K562 (cell line): Measurements from ENCODE around the gene SLC4A2. TPM values are rescaled to one million over a fixed set of nuclear protein-coding genes. Genes with fewer than 3 reads are reported as not detected.

Source experiments
- HEY1 ChIP-seq: fragments of 250-450 bp; sonication (Bioruptor Pico); IDR thresholded peaks from 2 replicates; pipeline ENCODE4 v1.5.0; 2020; ENCODE audit warnings: mild to moderate bottlenecking, moderate library complexity, borderline replicate concordance
- MAFK ChIP-seq: IDR thresholded peaks from 2 replicates; pipeline ENCODE4 v1.6.1; 2011; ENCODE audit warnings: low read length, improper control_type of control experiment
- MAZ ChIP-seq, 2 experiments: fragments of 450-650 bp in 1 of 2; sonication (generic) in 1 of 2; formaldehyde crosslinking; IDR thresholded peaks in 1 of 2; conservative IDR thresholded peaks in 1 of 2; 2 replicates each; pipeline versions ENCODE4 v1.4.0 to v1.5.0; 2020; ENCODE audit warnings: mild to moderate bottlenecking in 1 of 2, missing genetic modification reagents in 1 of 2
- MYC ChIP-seq, 2 experiments: fragments of 250-450 bp in 1 of 2; sonication (Bioruptor Pico) in 1 of 2; IDR thresholded peaks; 2 replicates each; pipeline versions ENCODE4 v1.5.1 to v1.6.1; 2012 to 2021; ENCODE audit warnings: low read depth in 2 of 2, borderline replicate concordance in 1 of 2, improper control_type of control experiment in 1 of 2, low read length in 1 of 2, mild to moderate bottlenecking in 1 of 2, moderate library complexity in 1 of 2
- PCBP1 ChIP-seq: fragments of 200-400 bp; formaldehyde crosslinking; IDR thresholded peaks from 2 replicates; pipeline ENCODE4 v1.6.1; 2018; ENCODE audit warnings: mild to moderate bottlenecking, low read depth, low read length; ENCODE audit not compliant: poor library complexity, severe bottlenecking
- POLR2G ChIP-seq: fragments of 200-400 bp; formaldehyde crosslinking; IDR thresholded peaks from 2 replicates; pipeline ENCODE4 v1.6.1; 2017; ENCODE audit warnings: low read depth, mild to moderate bottlenecking, antibody characterized with exemption, low read length, moderate library complexity
- RAD21 ChIP-seq, 2 experiments: fragments of 250-450 bp in 1 of 2; fragments of 450-650 bp in 1 of 2; sonication (Bioruptor Pico) in 1 of 2; formaldehyde crosslinking in 1 of 2; IDR thresholded peaks in 1 of 2; conservative IDR thresholded peaks in 1 of 2; 2 replicates each; pipeline versions ENCODE4 v1.4.0 to v1.8.0; 2020 to 2022; ENCODE audit warnings: mild to moderate bottlenecking in 2 of 2, moderate library complexity in 1 of 2
- RBFOX2 ChIP-seq: fragments of 200-400 bp; formaldehyde crosslinking; IDR thresholded peaks from 2 replicates; pipeline ENCODE4 v1.6.1; 2017; ENCODE audit warnings: low read depth, mild to moderate bottlenecking, low read length, moderate library complexity
- RFX5 ChIP-seq: IDR thresholded peaks from 2 replicates; pipeline ENCODE4 v1.6.1; 2011; ENCODE audit warnings: low read depth, mild to moderate bottlenecking, improper control_type of control experiment, low read length
- SMARCA5 ChIP-seq: fragments of 450-650 bp; IDR thresholded peaks from 2 replicates; pipeline ENCODE4 v1.6.1; 2016
- TAF15 ChIP-seq: fragments of 200-400 bp; formaldehyde crosslinking; IDR thresholded peaks from 2 replicates; pipeline ENCODE4 v1.6.1; 2017; ENCODE audit warnings: mild to moderate bottlenecking, low read depth, low read length, moderate library complexity
- ZNF583 ChIP-seq: fragments of 250-450 bp; sonication (Bioruptor Pico); IDR thresholded peaks from 2 replicates; pipeline ENCODE4 v1.4.0; 2020
- polyA plus RNA-seq, 8 experiments: library from polyadenylated mRNA; depleted of rRNA in 4 of 8; stranded (reverse) in 5 of 8; unstranded in 3 of 8; fragments of >200 nt; fragmentation: Nextera tagmentation in 2 of 8; fragmentation: Illumina TruSeq in 1 of 8; extraction: Ambion mirVana in 2 of 8; extraction: Trizol in 1 of 8; gene quantifications; 2 replicates each; pipeline versions ENCODE4 v1.2.1 to v1.2.3, GENCODE V29; 2011 to 2014; ENCODE audit warnings: inconsistent platforms in 1 of 8, missing spikeins in 1 of 8
- total RNA-seq, 7 experiments: library from RNA; depleted of rRNA in 6 of 7; stranded (reverse); fragments of >200 nt in 6 of 7; fragmentation: Illumina TruSeq in 2 of 7; extraction: Trizol in 2 of 7; gene quantifications; 2 replicates each; pipeline versions ENCODE4 v1.2.1 to v1.2.3, GENCODE V29; 2011 to 2021; ENCODE audit warnings: low replicate concordance in 1 of 7
- TF ChIP-seq, protein P1 (sequence below): IDR thresholded peaks from 2 replicates; pipeline ENCODE4 v1.6.1; 2011; ENCODE audit warnings: borderline replicate concordance, low read depth, mild to moderate bottlenecking, moderate library complexity, low read length; ENCODE audit not compliant: insufficient read depth, poor library complexity, severe bottlenecking
- TF ChIP-seq, protein P2 (sequence below): fragments of 250-450 bp; sonication (Bioruptor Pico); IDR thresholded peaks from 2 replicates; pipeline ENCODE4 v1.8.0; 2021; ENCODE audit warnings: borderline replicate concordance, mild to moderate bottlenecking, moderate library complexity; ENCODE audit not compliant: poor library complexity, severe bottlenecking
- TF ChIP-seq, protein P3 (sequence below): sonication (generic); formaldehyde crosslinking; IDR thresholded peaks from 2 replicates; pipeline ENCODE4 v1.8.0; 2022; ENCODE audit warnings: missing genetic modification reagents, mild to moderate bottlenecking, moderate library complexity, borderline replicate concordance
- TF ChIP-seq, protein P4 (sequence below), 3 experiments: IDR thresholded peaks in 2 of 3; conservative IDR thresholded peaks in 1 of 3; 2 replicates each; pipeline ENCODE4 v1.5.1; 2011 to 2012; ENCODE audit warnings: low read length in 3 of 3, mild to moderate bottlenecking in 3 of 3, control low read depth in 2 of 3, improper control_type of control experiment in 1 of 3, inconsistent platforms in 1 of 3, low read depth in 1 of 3, mixed read lengths in 1 of 3, moderate library complexity in 1 of 3; ENCODE audit not compliant: insufficient read depth in 2 of 3

Gene SLC4A2
- total and polyA plus RNA-seq, 9 of the 15 experiments (the other 6 are each of a cell fraction or from before 2014, with no cell fraction given) = 11.4 to 375 (median 130) TPM

DNA sequence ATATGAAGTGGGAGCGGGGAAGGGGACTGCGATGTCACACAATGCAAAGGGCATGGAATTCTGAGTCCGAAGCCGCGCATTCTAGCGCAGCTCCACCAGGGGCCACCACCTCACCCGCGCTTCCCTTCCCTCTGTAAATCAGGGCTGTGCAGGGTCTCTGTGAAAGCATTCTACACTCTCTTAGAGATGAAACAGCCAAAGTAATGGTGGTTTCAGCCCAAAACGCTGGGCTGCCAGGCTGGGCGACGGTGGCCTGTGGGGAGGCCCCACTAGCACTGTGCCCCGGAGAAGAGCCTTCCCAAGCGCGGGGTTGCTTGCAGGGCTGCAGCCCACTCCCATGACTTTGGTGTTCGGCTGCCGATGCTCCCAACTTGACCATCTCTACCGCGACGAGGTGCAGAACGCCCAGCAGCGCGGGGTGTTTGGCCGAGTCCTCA, 46.5 kb upstream of the SLC4A2 start (continued):
- TF ChIP-seq, protein P1, sequence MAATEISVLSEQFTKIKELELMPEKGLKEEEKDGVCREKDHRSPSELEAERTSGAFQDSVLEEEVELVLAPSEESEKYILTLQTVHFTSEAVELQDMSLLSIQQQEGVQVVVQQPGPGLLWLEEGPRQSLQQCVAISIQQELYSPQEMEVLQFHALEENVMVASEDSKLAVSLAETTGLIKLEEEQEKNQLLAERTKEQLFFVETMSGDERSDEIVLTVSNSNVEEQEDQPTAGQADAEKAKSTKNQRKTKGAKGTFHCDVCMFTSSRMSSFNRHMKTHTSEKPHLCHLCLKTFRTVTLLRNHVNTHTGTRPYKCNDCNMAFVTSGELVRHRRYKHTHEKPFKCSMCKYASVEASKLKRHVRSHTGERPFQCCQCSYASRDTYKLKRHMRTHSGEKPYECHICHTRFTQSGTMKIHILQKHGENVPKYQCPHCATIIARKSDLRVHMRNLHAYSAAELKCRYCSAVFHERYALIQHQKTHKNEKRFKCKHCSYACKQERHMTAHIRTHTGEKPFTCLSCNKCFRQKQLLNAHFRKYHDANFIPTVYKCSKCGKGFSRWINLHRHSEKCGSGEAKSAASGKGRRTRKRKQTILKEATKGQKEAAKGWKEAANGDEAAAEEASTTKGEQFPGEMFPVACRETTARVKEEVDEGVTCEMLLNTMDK = peak; percentile 32
- no peak for TF ChIP-seq SMARCA5
- TF ChIP-seq RBFOX2 = 0 out of 2 replicates have a peak, but pooled peaks have one; percentile 48
- TF ChIP-seq, protein P2, sequence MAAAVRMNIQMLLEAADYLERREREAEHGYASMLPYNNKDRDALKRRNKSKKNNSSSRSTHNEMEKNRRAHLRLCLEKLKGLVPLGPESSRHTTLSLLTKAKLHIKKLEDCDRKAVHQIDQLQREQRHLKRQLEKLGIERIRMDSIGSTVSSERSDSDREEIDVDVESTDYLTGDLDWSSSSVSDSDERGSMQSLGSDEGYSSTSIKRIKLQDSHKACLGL (CRISPR knock-in tag) = no peak
- TF ChIP-seq TAF15 = no peak; the same call in 1 of the 2 replicates
- TF ChIP-seq ZNF583 (CRISPR knock-in tag) = 0 out of 2 replicates have a peak, but pooled peaks have one; percentile 17
- peak; percentile 38 for TF ChIP-seq PCBP1
- TF ChIP-seq MAFK = 0 out of 2 replicates have a peak, but pooled peaks have one; percentile 7
- TF ChIP-seq POLR2G = peak; percentile 18; the same call in 1 of the 2 replicates
- no peak for TF ChIP-seq RFX5
- TF ChIP-seq MAZ (CRISPR knock-in tag; conservative IDR thresholded peaks at IDR 0.05 in 1 of 2, IDR thresholded peaks at IDR 0.05 in 1 of 2) = peak in 1 of 2 experiments; percentile 51; a peak in 2 of 4 replicates
- no peak for TF ChIP-seq MYC (IDR thresholded peaks at IDR 0.05; ENCODE audit: low read depth, low read length)
- TF ChIP-seq MYC (CRISPR knock-in tag; IDR thresholded peaks at IDR 0.05; ENCODE audit: borderline replicate concordance, low read depth) = no peak
- TF ChIP-seq, protein P3, sequence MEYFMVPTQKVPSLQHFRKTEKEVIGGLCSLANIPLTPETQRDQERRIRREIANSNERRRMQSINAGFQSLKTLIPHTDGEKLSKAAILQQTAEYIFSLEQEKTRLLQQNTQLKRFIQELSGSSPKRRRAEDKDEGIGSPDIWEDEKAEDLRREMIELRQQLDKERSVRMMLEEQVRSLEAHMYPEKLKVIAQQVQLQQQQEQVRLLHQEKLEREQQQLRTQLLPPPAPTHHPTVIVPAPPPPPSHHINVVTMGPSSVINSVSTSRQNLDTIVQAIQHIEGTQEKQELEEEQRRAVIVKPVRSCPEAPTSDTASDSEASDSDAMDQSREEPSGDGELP (CRISPR knock-in tag) = peak; percentile 47; the same call in 1 of the 2 replicates
- TF ChIP-seq HEY1 = no peak
- TF ChIP-seq, protein P4, sequence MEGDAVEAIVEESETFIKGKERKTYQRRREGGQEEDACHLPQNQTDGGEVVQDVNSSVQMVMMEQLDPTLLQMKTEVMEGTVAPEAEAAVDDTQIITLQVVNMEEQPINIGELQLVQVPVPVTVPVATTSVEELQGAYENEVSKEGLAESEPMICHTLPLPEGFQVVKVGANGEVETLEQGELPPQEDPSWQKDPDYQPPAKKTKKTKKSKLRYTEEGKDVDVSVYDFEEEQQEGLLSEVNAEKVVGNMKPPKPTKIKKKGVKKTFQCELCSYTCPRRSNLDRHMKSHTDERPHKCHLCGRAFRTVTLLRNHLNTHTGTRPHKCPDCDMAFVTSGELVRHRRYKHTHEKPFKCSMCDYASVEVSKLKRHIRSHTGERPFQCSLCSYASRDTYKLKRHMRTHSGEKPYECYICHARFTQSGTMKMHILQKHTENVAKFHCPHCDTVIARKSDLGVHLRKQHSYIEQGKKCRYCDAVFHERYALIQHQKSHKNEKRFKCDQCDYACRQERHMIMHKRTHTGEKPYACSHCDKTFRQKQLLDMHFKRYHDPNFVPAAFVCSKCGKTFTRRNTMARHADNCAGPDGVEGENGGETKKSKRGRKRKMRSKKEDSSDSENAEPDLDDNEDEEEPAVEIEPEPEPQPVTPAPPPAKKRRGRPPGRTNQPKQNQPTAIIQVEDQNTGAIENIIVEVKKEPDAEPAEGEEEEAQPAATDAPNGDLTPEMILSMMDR (IDR thresholded peaks at IDR 0.05 in 2 of 3, conservative IDR thresholded peaks at IDR 0.05 in 1 of 3; ENCODE audit: insufficient read depth in 2 of 3, low read depth in 1 of 3, low read length in 3 of 3) = peak; percentile 80 to 86 (median 85)
- peak; percentile 64 to 76 for TF ChIP-seq RAD21 (CRISPR knock-in tag; conservative IDR thresholded peaks at IDR 0.05 in 1 of 2, IDR thresholded peaks at IDR 0.05 in 1 of 2)
